Heart left ventricle (tissue), 13 donors: Measurements from ENCODE around the gene LYSMD3.

Experiments
- CTCF ChIP-seq, 12 donors: fragments of 200-600 bp; sonication (generic) in 4 of 12; IDR thresholded peaks; one replicate each; pipeline versions ENCODE4 v1.5.0 to v1.8.0; 2018 to 2022; ENCODE audit warnings: antibody characterized with exemption in 12 of 12, mild to moderate bottlenecking in 5 of 12
- POLR2A ChIP-seq, 2 donors: fragments of 450-650 bp; IDR thresholded peaks; one replicate each; pipeline ENCODE4 v1.6.1; 2017; ENCODE audit warnings: antibody characterized with exemption in 2 of 2, mild to moderate bottlenecking in 2 of 2, moderate library complexity in 2 of 2
- donor health status: ischemic (EF 13 %, LVEDD 7.1; RV severe dilation, severe dysfunction).
- donor health status: DM: no; HTN: yes; CAD: no.
- donor health status: DM: no; HTN: no; CAD: no.
- donor health status: ischemic (EF 25% LVEDD 6.9; RV normal size, moderate dysfunction).
- donor health status: ischemic (EF 25% LVEDD 5.7; RV mildly dilated, moderate dysfunction).
- donor health status: ischemic (EF 35%, LVEDD 5.7; RV mildly dilated, moderate dysfunction).
- donor health status: nonischemic (EF 11% LVEDD 7.7; RV severe dilation, severe dysfunction).
- donor health status: DM: yes; HTN: yes; CAD: no.
- donor health status: PGD.
- donor health status: ischemic (EF 29% LVEDD 5.4; RV normal size, mild dysfunction).
- donor health status: nonischemic (EF 23%, LVEDD 6.1; RV moderate dilation, normal function).

- TF ChIP-seq CTCF (IDR thresholded peaks at IDR 0.05) = no peak
- TF ChIP-seq POLR2A (IDR thresholded peaks at IDR 0.05) = no peak
Measured at GRCh38 chr5:90519081-90519480, 10.3 kb downstream of the LYSMD3 start.
